GM12892 (cell line): ENCODE results near the gene RCL1.
"Not testable (repeated sequence)": the region's sequence is repeated elsewhere in the genome, so short reads cannot be mapped to it uniquely, and the experiment has no call there.

Experiments used
- DNase-seq: peaks from one replicate; pipeline ENCODE4 v3.0.0; 2011; ENCODE audit not compliant: insufficient read length
- FAIRE-seq: peaks from 2 replicates; lab custom pipeline; 2011; peaks lifted over from hg19 to GRCh38; lab: Jason Lieb, UNC
- POLR2A ChIP-seq: IDR thresholded peaks from 2 replicates; pipeline ENCODE4 v1.6.1; 2011; ENCODE audit warnings: low read depth, low read length, control low read depth
- POLR2AphosphoS5 ChIP-seq: IDR thresholded peaks from 2 replicates; pipeline ENCODE4 v1.6.1; 2011; ENCODE audit warnings: low read depth, low read length, control low read depth
- TAF1 ChIP-seq: IDR thresholded peaks from 2 replicates; pipeline ENCODE4 v1.6.1; 2011; ENCODE audit warnings: low read depth, mild to moderate bottlenecking, control low read depth, low read length, borderline replicate concordance

Gene RCL1

DNA sequence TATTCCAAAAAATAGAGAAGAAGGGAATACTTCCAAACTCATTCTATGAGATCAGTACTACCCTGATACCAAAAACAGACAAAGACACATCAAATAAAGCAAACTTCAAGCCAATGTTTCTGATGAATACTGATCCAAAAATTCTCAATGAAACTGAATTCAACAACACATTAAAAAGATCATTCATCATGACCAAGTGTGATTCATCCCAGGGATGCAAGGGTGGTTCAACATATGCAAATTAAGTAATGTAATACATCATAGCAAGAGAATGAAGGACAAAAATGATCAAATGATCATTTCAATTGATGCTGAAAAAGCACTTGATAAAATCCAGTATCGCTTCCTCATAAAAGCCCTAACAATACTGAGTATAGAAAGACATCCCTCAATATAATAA, 4.9 kb upstream of the RCL1 start:
- no peak for DNase-seq
- FAIRE-seq, result no peak
- TF ChIP-seq POLR2AphosphoS5 (no peak), POLR2A (no peak), TAF1 (no peak)

DNA sequence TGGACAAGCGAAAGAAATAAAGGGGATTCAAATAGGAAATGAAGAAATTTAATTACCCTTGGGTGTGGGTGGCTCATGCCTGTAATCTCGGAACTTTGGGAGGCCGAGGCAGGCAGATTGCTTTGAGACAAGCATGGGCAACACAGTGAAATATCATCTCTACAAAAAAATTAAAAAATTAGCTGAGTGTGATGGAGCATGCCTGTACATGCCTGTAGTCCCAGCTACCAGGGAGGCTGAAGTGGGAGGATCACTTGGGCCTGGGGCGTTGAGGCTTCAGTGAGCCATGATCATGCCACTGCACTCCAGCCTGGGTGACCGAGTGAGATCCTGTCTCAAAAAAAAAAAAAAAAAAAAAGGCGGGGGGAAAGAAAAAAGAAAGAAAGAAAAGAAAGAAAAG, 4.0 kb upstream of the RCL1 start:
- DNase-seq, result no peak
- TF ChIP-seq POLR2AphosphoS5 (no peak), TAF1 (no peak)
- FAIRE-seq, result no peak

DNA sequence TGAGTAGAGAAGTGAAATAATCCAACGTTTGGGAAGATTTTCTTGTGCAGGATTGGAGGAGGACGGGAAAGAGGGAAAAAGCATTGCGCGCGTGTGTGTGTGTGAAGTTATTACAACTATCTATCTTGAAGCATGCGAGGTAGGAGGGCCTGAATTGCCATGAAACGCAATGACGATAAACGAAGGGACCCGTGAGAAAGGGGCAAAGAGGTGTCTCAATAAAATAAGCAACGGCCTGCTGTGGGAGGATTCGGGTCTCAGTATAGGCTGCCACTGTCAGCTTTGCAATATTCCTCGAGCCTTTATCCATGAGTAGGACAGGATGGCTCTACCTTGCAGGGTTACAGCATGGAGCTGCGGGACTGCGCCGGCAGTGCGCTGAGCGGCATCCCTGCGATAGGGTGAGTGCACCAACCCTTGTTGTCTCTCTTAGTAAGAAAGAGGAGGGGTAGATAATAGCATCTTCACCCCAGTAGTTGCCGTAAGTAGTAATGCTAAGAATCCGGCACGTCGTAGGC, 631 bp upstream of the RCL1 start:
- DNase-seq (no peak), FAIRE-seq (no peak)
- no peak for TF ChIP-seq POLR2A
- no peak for TF ChIP-seq POLR2AphosphoS5
- no peak for TF ChIP-seq TAF1

DNA sequence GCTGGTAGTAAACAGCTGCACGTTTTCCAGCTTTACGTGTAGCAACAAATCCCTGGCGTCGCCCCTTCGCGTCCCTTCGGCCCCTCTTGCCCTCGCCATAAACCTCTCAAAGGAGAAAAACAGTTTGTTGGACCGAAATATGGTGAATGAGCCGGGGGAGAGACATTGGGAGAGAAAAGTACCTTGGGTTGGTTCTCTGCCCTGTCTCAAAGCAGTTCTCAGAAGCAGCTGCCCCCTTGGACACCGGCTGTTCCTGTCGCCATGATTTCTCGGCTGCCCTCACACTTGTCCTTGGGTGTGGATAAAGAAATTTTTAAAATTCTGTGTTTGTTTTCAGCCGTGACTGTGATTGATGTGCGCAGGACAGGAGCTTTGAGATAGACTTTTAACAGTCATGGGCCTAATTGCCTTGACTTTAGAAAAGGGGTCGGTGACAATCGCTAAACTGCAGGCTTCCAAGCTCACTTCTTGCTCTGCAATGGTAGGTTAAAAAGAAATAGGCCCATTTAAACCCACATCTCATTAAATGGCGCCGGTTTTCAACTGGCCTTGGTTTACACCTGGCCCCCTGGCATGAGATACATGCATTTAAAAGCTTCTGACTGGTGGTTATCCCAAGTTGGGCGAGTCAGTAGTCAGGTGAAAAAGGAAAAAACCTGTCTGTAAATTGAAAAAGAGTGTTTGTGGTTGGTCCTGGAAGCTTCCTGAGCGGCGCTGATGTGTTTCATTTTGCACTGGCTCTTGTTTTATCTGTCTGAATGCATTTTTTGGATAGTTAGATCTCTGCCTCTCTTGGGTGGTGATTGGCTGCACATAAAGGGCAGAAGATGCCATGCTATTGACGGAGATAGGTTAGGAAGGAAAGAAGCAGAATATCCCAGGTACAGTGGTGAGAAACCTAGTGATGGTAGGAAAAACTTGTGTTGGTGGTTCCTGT, 983 bp downstream of the RCL1 start:
- no peak for DNase-seq
- FAIRE-seq, result peak; percentile 42
- TF ChIP-seq POLR2A, result no peak
- TF ChIP-seq TAF1, result no peak
- no peak for TF ChIP-seq POLR2AphosphoS5

DNA sequence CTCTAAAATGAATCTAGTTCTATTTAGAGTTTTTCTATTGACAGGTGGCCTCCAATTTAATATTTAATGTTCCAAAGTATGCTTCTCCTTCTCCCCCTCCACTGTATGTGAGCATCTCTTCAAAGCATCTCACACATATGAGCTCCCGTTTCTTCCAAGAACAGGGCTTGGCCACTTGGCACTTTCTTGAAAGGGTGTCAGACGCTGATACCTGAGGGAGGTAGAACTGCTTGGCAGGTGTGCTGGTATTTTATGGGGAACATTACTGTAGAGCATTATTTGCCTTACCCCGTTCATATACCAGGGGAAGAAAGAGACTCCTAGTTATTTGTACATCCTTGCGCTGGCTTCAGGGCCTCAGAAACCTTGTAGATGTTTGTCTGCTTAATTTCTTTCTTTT, 1.9 kb downstream of the RCL1 start:
- TF ChIP-seq POLR2A (no peak), POLR2AphosphoS5 (no peak), TAF1 (no peak)
- FAIRE-seq (no peak), DNase-seq (no peak)

DNA sequence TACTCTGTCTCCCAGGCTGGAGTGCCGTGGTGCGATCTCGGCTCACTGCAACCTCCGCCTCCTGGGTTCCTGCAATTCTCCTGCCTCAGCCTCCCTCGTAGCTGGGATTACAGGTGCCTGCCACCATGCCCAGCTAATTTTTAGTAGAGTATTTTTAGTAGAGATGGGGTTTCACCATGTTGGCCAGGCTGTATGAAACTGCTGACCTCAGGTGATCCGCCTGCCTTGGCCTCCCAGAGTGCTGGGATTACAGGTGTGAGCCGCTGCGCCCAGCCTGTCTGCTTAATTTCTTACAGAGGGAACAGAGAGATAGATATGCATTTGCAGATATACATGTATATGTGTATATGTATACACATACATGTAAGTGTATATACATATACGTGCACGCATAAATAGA, 2.4 kb downstream of the RCL1 start:
- FAIRE-seq, DNase-seq: not testable (repeated sequence)

DNA sequence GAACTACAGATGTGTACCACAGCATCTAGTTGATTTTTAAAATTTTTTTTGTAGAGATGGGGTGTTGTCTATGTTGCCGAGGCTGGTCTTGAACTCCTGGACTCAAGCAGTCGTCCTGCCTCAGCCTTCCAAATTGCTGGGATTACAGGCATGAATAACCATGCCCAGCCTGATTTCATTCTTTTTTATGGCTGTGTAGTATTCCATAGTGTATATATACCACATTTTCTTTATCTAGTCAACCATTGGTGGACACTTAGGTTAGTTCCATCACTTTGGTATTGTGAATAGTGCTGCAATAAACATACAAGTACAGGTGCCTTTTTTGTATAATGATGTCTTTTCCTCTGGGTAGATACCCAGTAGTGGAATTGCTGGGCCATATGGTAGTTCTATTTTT, 3.8 kb downstream of the RCL1 start:
- DNase-seq (no peak), FAIRE-seq (no peak)
- TF ChIP-seq POLR2AphosphoS5 (no peak), POLR2A (no peak), TAF1 (no peak)

DNA sequence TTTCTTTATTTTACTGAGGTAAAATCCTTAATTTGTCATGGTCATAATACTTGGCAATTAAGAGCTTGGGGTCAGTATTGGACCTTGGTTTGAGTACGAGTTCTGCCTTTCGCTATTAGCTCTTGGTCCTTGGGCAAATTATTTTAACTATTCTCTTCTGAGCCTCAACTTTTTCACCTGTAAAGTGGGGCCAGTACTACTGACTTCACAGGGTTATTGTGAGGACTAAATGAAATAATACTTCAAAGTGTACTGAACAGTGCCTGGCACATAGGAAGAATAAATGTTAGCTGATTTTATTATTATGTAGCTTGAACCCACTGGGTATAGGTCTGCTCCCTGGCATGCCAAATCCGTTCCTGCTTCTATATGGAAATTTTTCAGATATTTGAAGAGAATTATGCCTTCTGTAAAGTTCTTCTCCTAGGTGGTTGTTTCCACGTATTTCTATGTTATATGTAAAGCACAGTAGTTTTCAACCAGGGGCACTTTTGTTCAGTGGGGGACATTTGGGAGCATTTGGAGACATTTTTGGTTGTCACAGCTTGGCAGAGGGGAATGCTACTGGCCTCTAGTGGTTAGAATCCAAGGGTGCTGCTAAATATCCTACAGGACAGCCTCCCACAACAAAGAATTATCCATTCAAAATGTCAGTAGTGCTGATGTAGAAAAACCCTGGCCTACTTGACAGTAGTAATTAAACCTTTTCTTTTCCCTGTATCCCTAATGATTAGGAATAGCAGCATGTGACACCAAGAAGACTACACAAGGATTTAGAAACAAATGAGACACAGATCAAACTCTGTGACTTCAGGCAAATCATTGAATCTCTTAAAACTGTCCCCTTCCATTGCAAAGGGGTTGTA, 4.5 kb downstream of the RCL1 start:
- no peak for TF ChIP-seq TAF1
- FAIRE-seq (peak; percentile 78), DNase-seq (no peak)

DNA sequence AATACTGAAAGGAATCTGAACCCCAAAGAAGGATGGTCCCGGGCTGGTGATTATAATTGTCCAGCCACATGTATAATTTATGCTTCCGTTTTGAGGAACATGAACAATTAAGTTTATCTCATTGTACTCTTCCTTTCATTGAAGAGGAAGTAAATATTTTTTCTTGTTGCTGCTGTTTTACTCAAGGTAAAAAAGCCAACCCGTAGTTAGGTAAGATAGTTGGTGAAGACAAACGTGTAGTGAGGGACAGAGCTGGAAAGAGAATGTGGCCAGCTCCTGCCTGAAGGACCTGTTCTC, 5.1 kb downstream of the RCL1 start:
- TF ChIP-seq POLR2A (no peak), TAF1 (no peak), POLR2AphosphoS5 (no peak)
- no peak for FAIRE-seq
- DNase-seq, result no peak

DNA sequence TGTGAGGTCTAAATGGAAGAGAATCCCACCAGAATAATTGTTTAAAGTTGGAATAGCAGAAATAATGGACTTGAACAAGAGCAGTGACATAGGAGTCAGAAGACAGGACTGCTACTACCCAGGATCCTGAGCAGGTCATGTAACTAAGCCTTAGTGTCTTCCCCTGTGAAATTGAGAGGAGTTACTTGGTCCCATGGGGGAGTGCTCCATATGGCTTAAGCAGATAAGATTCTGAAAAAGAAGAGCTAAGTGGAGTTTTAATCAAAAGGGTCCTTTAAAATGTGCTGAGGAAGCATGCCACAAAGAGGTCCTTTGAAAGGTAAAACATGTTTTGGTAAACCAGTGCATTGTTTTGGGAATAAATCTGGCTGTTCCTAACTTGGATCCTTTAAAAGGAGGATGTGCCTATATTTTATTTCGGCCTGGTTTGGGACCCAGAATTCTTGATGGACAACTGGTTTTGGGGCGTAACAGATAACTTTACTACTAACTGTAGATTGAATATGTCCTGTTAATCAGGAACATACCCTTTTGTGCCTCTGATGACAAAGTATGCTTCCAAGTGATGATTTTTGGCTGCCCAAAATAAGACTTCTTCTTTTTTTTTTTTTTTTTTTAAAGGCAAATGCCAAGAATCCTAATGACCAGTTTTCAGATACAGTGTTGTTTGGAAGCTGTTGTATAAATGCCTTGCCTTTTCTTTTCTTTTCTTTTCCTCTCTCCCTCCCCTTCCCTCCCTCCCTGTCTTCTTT, 5.7 kb downstream of the RCL1 start:
- no peak for DNase-seq
- TF ChIP-seq POLR2AphosphoS5 (no peak), TAF1 (no peak)
- peak; percentile 5 for FAIRE-seq

DNA sequence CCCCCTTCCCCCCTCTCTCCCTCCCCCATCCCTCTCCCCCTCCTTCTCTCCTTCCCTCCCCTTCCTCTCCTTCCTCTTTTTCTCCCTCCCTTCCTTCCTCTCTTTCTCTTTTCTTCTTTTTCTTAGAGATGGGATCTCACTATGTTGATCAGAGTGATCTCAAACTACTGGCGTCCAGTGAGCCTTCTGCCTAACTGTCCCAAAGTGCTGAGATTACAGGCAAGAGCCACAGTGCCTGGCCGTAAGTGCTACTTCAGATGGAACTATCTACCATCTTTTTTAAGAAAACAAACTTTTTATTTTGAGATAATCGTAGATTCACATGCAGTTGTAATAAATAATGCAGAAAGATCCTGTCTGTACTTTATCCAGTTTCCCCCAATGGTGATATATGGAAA, 6.3 kb downstream of the RCL1 start:
- DNase-seq, result no peak
- no peak for FAIRE-seq
- no peak for TF ChIP-seq POLR2AphosphoS5
- no peak for TF ChIP-seq TAF1
- TF ChIP-seq POLR2A, result no peak

DNA sequence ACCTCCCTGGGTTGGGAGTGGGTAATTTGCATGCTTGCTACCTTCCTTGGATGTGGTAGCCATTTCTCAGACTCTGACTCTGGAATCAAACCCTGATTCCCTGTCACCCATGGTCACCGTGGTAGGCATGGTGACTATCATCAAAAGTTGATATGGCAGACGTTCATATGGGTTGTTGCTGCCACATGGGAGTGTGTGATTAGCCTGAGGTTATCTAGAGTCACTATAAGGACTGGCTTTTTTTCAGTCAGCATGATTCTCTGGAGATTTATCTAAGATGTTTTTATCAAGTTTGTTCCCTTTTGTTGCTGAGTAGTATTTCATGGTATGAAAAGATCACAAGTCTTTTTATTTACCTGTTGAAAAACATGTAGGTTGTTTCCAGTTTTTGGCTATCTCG, 7.0 kb downstream of the RCL1 start:
- FAIRE-seq (no peak), DNase-seq (no peak)
- TF ChIP-seq TAF1, result no peak
